ES-I3 (cell line): ENCODE results near the gene ABCA9.

Source experiments
- H3K36me3 ChIP-seq: 2 replicates; pipeline ENCODE4 v1.6.1; 2013; ENCODE audit warnings: mild to moderate bottlenecking, low read length, control low read depth, moderate library complexity; ENCODE audit not compliant: insufficient read depth
- H3K4me1 ChIP-seq: 2 replicates; pipeline ENCODE4 v1.6.1; 2013; ENCODE audit warnings: mild to moderate bottlenecking, control low read depth, low read length; ENCODE audit not compliant: insufficient read depth
- H3K9ac ChIP-seq: 2 replicates; pipeline ENCODE4 v1.6.1; 2013; ENCODE audit warnings: low read depth, mild to moderate bottlenecking, low read length, moderate library complexity
- H3K9me3 ChIP-seq: 2 replicates; pipeline ENCODE4 v1.6.1; 2013; ENCODE audit warnings: mild to moderate bottlenecking, low read length, moderate library complexity; ENCODE audit not compliant: control insufficient read depth, insufficient read depth

The ABCA9 gene

GRCh38 chr17:69061721-69062556, 1.2 kb upstream of the ABCA9 start:
- no peaks in the 10 kb centered on the region for H3K36me3 ChIP-seq
- no peak overlapping the region for H3K9ac ChIP-seq
- H3K4me1 ChIP-seq = no peaks in the 10 kb centered on the region

GRCh38 chr17:69059458-69060175, 1.1 kb downstream of the ABCA9 start:
- Histone ChIP-seq H3K9ac (no peak overlapping the region), H3K4me1 (no peaks in the 10 kb centered on the region)

More at GRCh38 chr17:69061721-69062556, 1.2 kb upstream of the ABCA9 start:
- H3K9me3 ChIP-seq = no peaks in the 10 kb centered on the region

GRCh38 chr17:69058165-69058564, 2.6 kb downstream of the ABCA9 start:
- Histone ChIP-seq H3K9me3 (no peaks in the 10 kb centered on the region), H3K4me1 (no peaks in the 10 kb centered on the region), H3K9ac (no peak overlapping the region), H3K36me3 (no peaks in the 10 kb centered on the region)

More at GRCh38 chr17:69059458-69060175, 1.1 kb downstream of the ABCA9 start:
- Histone ChIP-seq H3K36me3 (no peaks in the 10 kb centered on the region), H3K9me3 (no peaks in the 10 kb centered on the region)

- no peaks in the 10 kb centered on the region for H3K36me3 ChIP-seq
- no peak overlapping the region for H3K9ac ChIP-seq
- no peaks in the 10 kb centered on the region for H3K9me3 ChIP-seq
- H3K4me1 ChIP-seq = no peaks in the 10 kb centered on the region
Measured at GRCh38 chr17:69057280-69057679, 3.4 kb downstream of the ABCA9 start.

- Histone ChIP-seq H3K9me3 (no peaks in the 10 kb centered on the region), H3K36me3 (no peaks in the 10 kb centered on the region), H3K4me1 (no peaks in the 10 kb centered on the region)
Measured at GRCh38 chr17:69056179-69056823, 4.4 kb downstream of the ABCA9 start.

GRCh38 chr17:69055334-69055733, 5.4 kb downstream of the ABCA9 start:
- Histone ChIP-seq H3K9ac (no peak overlapping the region), H3K4me1 (no peaks in the 10 kb centered on the region), H3K36me3 (no peaks in the 10 kb centered on the region), H3K9me3 (no peaks in the 10 kb centered on the region)

More at GRCh38 chr17:69056179-69056823, 4.4 kb downstream of the ABCA9 start:
- H3K9ac ChIP-seq = no peak overlapping the region

- H3K4me1 ChIP-seq = no peaks in the 10 kb centered on the region
- H3K9ac ChIP-seq = no peak overlapping the region
- H3K36me3 ChIP-seq = no peaks in the 10 kb centered on the region
- H3K9me3 ChIP-seq = no peaks in the 10 kb centered on the region
Measured at GRCh38 chr17:69050999-69051775, 9.5 kb downstream of the ABCA9 start.

- no peaks in the 10 kb centered on the region for H3K4me1 ChIP-seq
- no peaks in the 10 kb centered on the region for H3K9me3 ChIP-seq
- H3K36me3 ChIP-seq = no peaks in the 10 kb centered on the region
- H3K9ac ChIP-seq = no peak overlapping the region
Measured at GRCh38 chr17:69048634-69049033, 12.1 kb downstream of the ABCA9 start.

- no peaks in the 10 kb centered on the region for H3K4me1 ChIP-seq
- H3K9ac ChIP-seq = no peak overlapping the region
- H3K36me3 ChIP-seq = no peaks in the 10 kb centered on the region
- H3K9me3 ChIP-seq = no peaks in the 10 kb centered on the region
Measured at GRCh38 chr17:69047368-69048263, 13.1 kb downstream of the ABCA9 start.

GRCh38 chr17:69046121-69046807, 14.5 kb downstream of the ABCA9 start:
- Histone ChIP-seq H3K4me1 (no peaks in the 10 kb centered on the region), H3K36me3 (no peaks in the 10 kb centered on the region), H3K9me3 (no peaks in the 10 kb centered on the region), H3K9ac (no peak overlapping the region)

GRCh38 chr17:69045646-69046045, 15.1 kb downstream of the ABCA9 start:
- no peaks in the 10 kb centered on the region for H3K9me3 ChIP-seq
- no peak overlapping the region for H3K9ac ChIP-seq
- H3K4me1 ChIP-seq = no peaks in the 10 kb centered on the region
- H3K36me3 ChIP-seq = no peaks in the 10 kb centered on the region

- Histone ChIP-seq H3K9ac (no peak overlapping the region), H3K36me3 (no peaks in the 10 kb centered on the region), H3K9me3 (no peaks in the 10 kb centered on the region), H3K4me1 (no peaks in the 10 kb centered on the region)
Measured at GRCh38 chr17:69044371-69044770, 16.4 kb downstream of the ABCA9 start.
